Measurements from ENCODE around the gene KCNG4. TPM values are rescaled to one million over a fixed set of nuclear protein-coding genes. Genes with fewer than 3 reads are reported as not detected.
A peak's percentile ranks its signal among the peaks of the same experiment; 100 is the strongest.

KCNG4 gene, protein sequence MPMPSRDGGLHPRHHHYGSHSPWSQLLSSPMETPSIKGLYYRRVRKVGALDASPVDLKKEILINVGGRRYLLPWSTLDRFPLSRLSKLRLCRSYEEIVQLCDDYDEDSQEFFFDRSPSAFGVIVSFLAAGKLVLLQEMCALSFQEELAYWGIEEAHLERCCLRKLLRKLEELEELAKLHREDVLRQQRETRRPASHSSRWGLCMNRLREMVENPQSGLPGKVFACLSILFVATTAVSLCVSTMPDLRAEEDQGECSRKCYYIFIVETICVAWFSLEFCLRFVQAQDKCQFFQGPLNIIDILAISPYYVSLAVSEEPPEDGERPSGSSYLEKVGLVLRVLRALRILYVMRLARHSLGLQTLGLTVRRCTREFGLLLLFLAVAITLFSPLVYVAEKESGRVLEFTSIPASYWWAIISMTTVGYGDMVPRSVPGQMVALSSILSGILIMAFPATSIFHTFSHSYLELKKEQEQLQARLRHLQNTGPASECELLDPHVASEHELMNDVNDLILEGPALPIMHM
- total RNA-seq (not detected), polyA plus RNA-seq (under 1 TPM in 1 of 2 donors, not detected in 1; 0.02 TPM)

GRCh38 chr16:84239909-84240308 lies at the start of gene KCNG4:
Gene KCNG4, minus strand, starts transcription at chr16:84240012. Its CDS starts 2,527 bp downstream, at chr16:84237485.
- 19 to 43% methylated on average over 6 to 7 of the region's 7 CpGs for WGBS, 2 donors
- H3K9me3 ChIP-seq, result no peaks in the 10 kb centered on the region
- no peak within 1 kb of the TSS for H3K4me3 ChIP-seq
- H3K36me3 ChIP-seq, result no peaks in the 10 kb centered on the region
- peaks cover 0 to 4% (median 0%) of the 10 kb centered on the region in 4 donors for H3K27me3 ChIP-seq
- no peaks in the 10 kb centered on the region for H3K4me1 ChIP-seq
- intact Hi-C loops (cut with DNase I), result no loop called here
- DNase-seq (no peak), FAIRE-seq (no peak), ATAC-seq (no peak)
- TF ChIP-seq, protein P1, sequence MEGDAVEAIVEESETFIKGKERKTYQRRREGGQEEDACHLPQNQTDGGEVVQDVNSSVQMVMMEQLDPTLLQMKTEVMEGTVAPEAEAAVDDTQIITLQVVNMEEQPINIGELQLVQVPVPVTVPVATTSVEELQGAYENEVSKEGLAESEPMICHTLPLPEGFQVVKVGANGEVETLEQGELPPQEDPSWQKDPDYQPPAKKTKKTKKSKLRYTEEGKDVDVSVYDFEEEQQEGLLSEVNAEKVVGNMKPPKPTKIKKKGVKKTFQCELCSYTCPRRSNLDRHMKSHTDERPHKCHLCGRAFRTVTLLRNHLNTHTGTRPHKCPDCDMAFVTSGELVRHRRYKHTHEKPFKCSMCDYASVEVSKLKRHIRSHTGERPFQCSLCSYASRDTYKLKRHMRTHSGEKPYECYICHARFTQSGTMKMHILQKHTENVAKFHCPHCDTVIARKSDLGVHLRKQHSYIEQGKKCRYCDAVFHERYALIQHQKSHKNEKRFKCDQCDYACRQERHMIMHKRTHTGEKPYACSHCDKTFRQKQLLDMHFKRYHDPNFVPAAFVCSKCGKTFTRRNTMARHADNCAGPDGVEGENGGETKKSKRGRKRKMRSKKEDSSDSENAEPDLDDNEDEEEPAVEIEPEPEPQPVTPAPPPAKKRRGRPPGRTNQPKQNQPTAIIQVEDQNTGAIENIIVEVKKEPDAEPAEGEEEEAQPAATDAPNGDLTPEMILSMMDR (IDR thresholded peaks at IDR 0.05), result no peak
- no peak within 1 kb of the TSS for H3K27ac ChIP-seq

GRCh38 chr16:84288902-84289301 lies 49.1 kb upstream of the KCNG4 start:
- H3K4me1 ChIP-seq, result no peaks in the 10 kb centered on the region
- TF ChIP-seq, protein P1 (IDR thresholded peaks at IDR 0.05), result no peak
- ATAC-seq (no peak), FAIRE-seq (no peak), DNase-seq (no peak)
- no peaks in the 10 kb centered on the region for H3K36me3 ChIP-seq
- no peaks in the 10 kb centered on the region for H3K9me3 ChIP-seq
- intact Hi-C loops (cut with DNase I), result loop anchor here in 1 of 3 donors (10.0 kb wide), 1 partner anchor 196 kb away; no protein-coding TSS in a partner anchor
- H3K4me3 ChIP-seq, result no peak overlapping the region
- 51 to 57% methylated on average over 8 of the region's 8 CpGs for WGBS, 2 donors
- H3K27ac ChIP-seq, result no peak overlapping the region
- H3K27me3 ChIP-seq, result peaks cover 0 to under 1% (median 0%) of the 10 kb centered on the region in 4 donors

DNA sequence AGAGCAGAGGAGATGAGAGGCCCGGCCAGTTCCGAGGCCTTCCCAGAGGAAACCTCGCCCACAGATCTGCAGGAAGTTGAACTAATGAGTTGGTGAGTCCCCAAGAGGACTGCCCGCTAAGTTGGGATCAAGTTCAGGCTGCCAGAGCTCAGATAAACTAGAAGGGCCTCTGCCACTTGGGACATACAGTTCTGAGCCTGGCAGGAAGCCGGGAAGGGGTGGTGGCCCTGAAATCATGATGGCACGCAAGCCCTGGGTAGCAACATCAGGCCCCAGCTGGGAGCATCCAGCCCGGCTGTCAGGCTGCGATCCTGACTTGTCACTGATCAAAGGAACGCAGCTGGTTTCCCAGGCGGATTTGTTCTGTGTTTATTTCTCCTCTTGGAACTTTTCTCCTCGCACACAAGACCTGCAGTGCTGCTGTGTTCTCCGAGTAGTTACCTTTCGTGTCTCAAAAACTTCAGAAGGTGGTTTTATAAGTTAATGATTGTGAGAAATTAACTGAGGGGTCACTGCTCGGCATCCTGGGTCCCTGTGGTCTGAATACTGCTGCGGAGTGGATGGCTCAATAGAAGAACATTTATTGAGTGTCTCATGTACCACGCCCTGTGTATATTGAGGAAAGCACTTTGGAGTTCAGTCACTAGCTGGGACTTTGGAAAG lies 46.9 kb upstream of the KCNG4 start:
- FAIRE-seq, result no peak
- H3K4me1 ChIP-seq, result no peaks in the 10 kb centered on the region
- H3K27me3 ChIP-seq, result no peaks in the 10 kb centered on the region
- ATAC-seq, result no peak
- no peak overlapping the region for H3K27ac ChIP-seq
- no peak for DNase-seq
- TF ChIP-seq, protein P1 (IDR thresholded peaks at IDR 0.05), result no peak
- no peak overlapping the region for H3K4me3 ChIP-seq
- intact Hi-C loops (cut with DNase I), result loop anchor here in 1 of 3 donors (10.0 kb wide), 1 partner anchor 198 kb away; no protein-coding TSS in a partner anchor
- no peaks in the 10 kb centered on the region for H3K9me3 ChIP-seq
- WGBS, 2 donors, result 52 to 67% methylated on average over 16 of the region's 16 CpGs
- H3K36me3 ChIP-seq, result no peaks in the 10 kb centered on the region

- 30 to 32% methylated on average over 13 of the region's 13 CpGs for WGBS, 2 donors
- Histone ChIP-seq H3K4me1 (no peaks in the 10 kb centered on the region), H3K27ac (no peak overlapping the region), H3K36me3 (no peaks in the 10 kb centered on the region), H3K27me3 (no peaks in the 10 kb centered on the region), H3K9me3 (no peaks in the 10 kb centered on the region), H3K4me3 (no peak overlapping the region)
- TF ChIP-seq, protein P1 (IDR thresholded peaks at IDR 0.05), result no peak
- no peak for FAIRE-seq
- peak in 3 of 4 donors; percentile 57 to 75 (median 66) for ATAC-seq
- intact Hi-C loops (cut with DNase I), result loop anchor here in 1 of 3 donors (10.0 kb wide), 1 partner anchor 201 kb away; no protein-coding TSS in a partner anchor
- peak in 3 of 6 donors; percentile 5 to 28 (median 17) for DNase-seq
Observed at GRCh38 chr16:84284154-84284722, 44.4 kb upstream of the KCNG4 start.
